Right atrium auricular region (tissue), 2 donors: ENCODE measurements around the gene BBX. TPM values are rescaled to one million over a fixed set of nuclear protein-coding genes. Genes with fewer than 3 reads are reported as not detected.

ENCODE experiments used
- DNase-seq: peaks from one replicate; pipeline ENCODE4 v3.0.0-alpha.2; 2019; ENCODE audit warnings: low spot score
- H3K27ac ChIP-seq, 2 donors: fragments of 200-600 bp; sonication (generic); 1 replicate in 1 of 2; 2 replicates in 1 of 2; pipeline ENCODE4 v1.5.1; 2016 to 2019
- H3K27me3 ChIP-seq, 2 donors: fragments of 200-600 bp; sonication (generic); one replicate each; pipeline versions ENCODE4 v1.5.1 to v1.6.0; 2017 to 2019
- H3K36me3 ChIP-seq: fragments of 200-600 bp; sonication (generic); one replicate; pipeline ENCODE4 v1.5.1; 2016
- H3K4me1 ChIP-seq, 2 donors: fragments of 200-600 bp; sonication (generic); one replicate each; pipeline versions ENCODE4 v1.5.1 to v1.6.0; 2017 to 2019
- H3K4me3 ChIP-seq, 2 donors: fragments of 200-600 bp; sonication (generic); 1 replicate in 1 of 2; 2 replicates in 1 of 2; pipeline ENCODE4 v1.5.1; 2017 to 2019; ENCODE audit warnings: mild to moderate bottlenecking in 1 of 2, moderate library complexity in 1 of 2
- H3K9me3 ChIP-seq, 2 donors: fragments of 200-600 bp; sonication (generic); one replicate each; pipeline ENCODE4 v1.5.1; 2019
- CTCF ChIP-seq, 2 donors: fragments of 200-600 bp; sonication (generic); IDR thresholded peaks; one replicate each; pipeline ENCODE4 v1.5.1; 2019; ENCODE audit warnings: antibody characterized with exemption in 2 of 2
- total RNA-seq, 2 donors: library from RNA; depleted of rRNA; stranded (reverse); fragments of >200 nt; gene quantifications; one replicate each; pipeline ENCODE4 v1.1.0, GENCODE V29; 2016

BBX gene
- total RNA-seq, 2 donors from 2014 or later = 33.8 to 57.2 TPM

DNA sequence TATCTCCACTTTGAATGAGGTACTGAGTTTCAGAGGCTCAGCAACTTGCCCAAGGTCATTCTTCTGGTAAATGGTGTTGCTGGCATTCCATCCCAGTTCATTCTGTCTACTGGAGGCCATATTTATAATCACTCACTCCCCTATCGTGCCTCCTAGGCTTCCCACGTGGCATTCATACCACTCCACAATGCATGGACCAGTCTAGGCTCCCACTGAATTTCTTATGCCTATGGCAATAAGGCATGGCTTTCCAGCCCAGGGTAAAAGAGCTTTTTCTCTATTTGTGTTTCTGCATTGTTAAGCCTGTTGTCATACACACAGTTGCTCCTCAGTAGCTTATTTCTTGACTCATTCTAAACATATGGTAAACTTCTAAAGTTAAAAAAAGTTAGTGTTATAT lies 19.9 kb downstream of the BBX start:
- Histone ChIP-seq H3K4me3 (no peak overlapping the region), H3K27ac (no peak overlapping the region), H3K36me3 (no peaks in the 10 kb centered on the region), H3K4me1 (no peaks in the 10 kb centered on the region), H3K9me3 (no peaks in the 10 kb centered on the region), H3K27me3 (no peaks in the 10 kb centered on the region)
- no peak for TF ChIP-seq CTCF (IDR thresholded peaks at IDR 0.05)
- DNase-seq = no peak

GRCh38 chr3:107543666-107544065 lies 20.9 kb downstream of the BBX start:
- H3K9me3 ChIP-seq = no peaks in the 10 kb centered on the region
- no peak for DNase-seq
- H3K27me3 ChIP-seq = no peaks in the 10 kb centered on the region
- peak in 1 of 2 donors; percentile 46 for TF ChIP-seq CTCF (IDR thresholded peaks at IDR 0.05)
- H3K4me1 ChIP-seq = no peaks in the 10 kb centered on the region
- no peak overlapping the region for H3K4me3 ChIP-seq
- no peak overlapping the region for H3K27ac ChIP-seq
- no peaks in the 10 kb centered on the region for H3K36me3 ChIP-seq

DNA sequence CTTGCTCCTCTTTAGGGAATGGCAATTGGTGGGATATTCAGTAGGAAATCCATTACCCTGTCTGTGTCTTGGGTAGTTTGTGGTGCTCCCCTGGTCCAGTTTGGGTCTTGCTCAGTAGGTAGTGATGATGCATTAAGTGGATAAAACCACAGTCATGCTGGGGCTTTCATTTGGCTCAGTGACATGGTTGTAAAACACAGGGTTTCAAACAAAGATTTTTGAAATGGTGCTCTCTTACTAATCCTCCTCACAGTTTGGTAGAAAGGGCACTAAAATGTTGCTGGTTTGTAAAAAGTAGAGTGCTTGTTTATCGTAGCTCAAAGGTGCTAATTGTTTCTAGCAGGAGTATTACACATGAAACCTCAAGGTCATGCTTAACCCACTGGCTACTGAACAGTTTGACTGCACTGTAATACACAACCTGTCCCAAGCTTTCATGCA lies 22.9 kb downstream of the BBX start:
- H3K27me3 ChIP-seq = no peaks in the 10 kb centered on the region
- TF ChIP-seq CTCF (IDR thresholded peaks at IDR 0.05) = no peak
- H3K27ac ChIP-seq = no peak overlapping the region
- DNase-seq = no peak
- no peaks in the 10 kb centered on the region for H3K9me3 ChIP-seq
- no peak overlapping the region for H3K4me3 ChIP-seq
- H3K36me3 ChIP-seq = no peaks in the 10 kb centered on the region
- no peaks in the 10 kb centered on the region for H3K4me1 ChIP-seq

DNA sequence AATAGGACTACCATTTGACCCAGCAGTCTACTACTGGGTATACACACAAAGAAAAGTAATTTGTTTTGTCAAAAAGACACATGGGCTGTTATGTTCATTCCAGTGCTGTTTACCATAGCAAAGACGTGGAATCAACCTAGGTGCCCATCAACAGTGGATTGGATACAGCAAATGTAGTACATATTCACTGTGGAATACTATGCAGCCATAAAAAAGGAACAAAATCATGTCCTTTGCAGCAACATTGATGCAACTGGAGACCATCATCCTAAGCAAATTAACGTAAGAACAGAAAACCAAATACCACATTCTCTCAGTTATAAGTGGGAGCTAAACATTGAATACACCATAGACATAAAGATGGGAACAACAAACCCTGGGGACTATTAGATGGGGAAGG lies 25.8 kb downstream of the BBX start:
- H3K4me3 ChIP-seq = no peak overlapping the region
- no peak overlapping the region for H3K27ac ChIP-seq
- no peak for DNase-seq
- no peaks in the 10 kb centered on the region for H3K4me1 ChIP-seq
- no peaks in the 10 kb centered on the region for H3K27me3 ChIP-seq
- H3K9me3 ChIP-seq = no peaks in the 10 kb centered on the region
- no peaks in the 10 kb centered on the region for H3K36me3 ChIP-seq
- no peak for TF ChIP-seq CTCF (IDR thresholded peaks at IDR 0.05)

DNA sequence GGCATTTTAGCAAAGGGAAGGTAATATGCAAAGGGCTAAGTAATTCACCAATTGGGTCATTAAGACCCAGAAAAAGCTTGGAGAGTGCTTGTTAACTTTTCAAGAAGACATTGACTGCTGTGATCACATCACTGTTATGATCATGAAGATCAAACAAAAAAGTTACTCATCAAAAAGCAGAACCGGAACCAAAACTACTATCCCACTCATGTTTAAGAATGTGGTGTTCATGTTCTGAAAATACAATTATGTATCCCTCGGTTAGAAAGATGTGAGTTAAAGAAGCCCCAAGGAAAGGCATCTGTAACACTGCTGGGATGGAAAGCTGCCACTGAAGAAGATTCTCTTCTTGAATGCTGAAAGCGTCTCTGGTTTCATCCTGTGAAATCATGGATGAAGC lies 32.6 kb downstream of the BBX start:
- TF ChIP-seq CTCF (IDR thresholded peaks at IDR 0.05) = no peak
- Histone ChIP-seq H3K36me3 (no peaks in the 10 kb centered on the region), H3K27me3 (no peaks in the 10 kb centered on the region), H3K4me3 (no peak overlapping the region), H3K4me1 (no peaks in the 10 kb centered on the region), H3K27ac (no peak overlapping the region), H3K9me3 (no peaks in the 10 kb centered on the region)
- no peak for DNase-seq

DNA sequence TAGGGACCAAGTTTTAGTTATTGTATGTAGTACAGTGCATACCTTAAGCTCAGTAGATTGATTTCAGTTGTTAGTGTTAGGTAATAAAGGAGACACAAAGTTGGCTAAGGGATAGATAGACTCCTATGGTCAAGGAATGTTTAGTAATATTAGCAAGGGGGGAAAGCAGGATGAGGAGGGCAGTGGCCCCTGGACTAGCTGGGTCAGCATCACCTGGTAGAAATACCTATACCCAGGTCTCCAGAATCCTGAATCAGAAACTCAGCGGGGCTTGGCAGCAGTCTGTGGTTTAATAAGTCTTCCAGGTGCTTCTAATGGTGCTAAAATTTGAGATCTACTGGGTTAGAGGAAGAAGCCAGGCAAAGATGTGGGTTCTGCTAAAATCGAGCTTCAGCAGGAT lies 35.0 kb downstream of the BBX start:
- Histone ChIP-seq H3K4me1 (no peaks in the 10 kb centered on the region), H3K4me3 (no peak overlapping the region), H3K36me3 (no peaks in the 10 kb centered on the region), H3K27ac (no peak overlapping the region), H3K27me3 (no peaks in the 10 kb centered on the region), H3K9me3 (no peaks in the 10 kb centered on the region)
- no peak for DNase-seq
- no peak for TF ChIP-seq CTCF (IDR thresholded peaks at IDR 0.05)
